Nucleus accumbens (tissue), 56 donors: Measurements from ENCODE around the gene IZUMO4.

ENCODE experiments used
- DNase-seq, 56 donors: peaks; one replicate each; lab custom pipeline; 2025; lab: John Stamatoyannopoulos, UW

The IZUMO4 gene

GRCh38 chr19:2139385-2140137 lies 42.8 kb downstream of the IZUMO4 start:
- no peak for DNase-seq

GRCh38 chr19:2140138-2140569 lies 43.4 kb downstream of the IZUMO4 start:
- no peak for DNase-seq

GRCh38 chr19:2142173-2142829 lies 45.6 kb downstream of the IZUMO4 start:
- DNase-seq: no peak

- no peak for DNase-seq
Observed at GRCh38 chr19:2144190-2144589, 47.5 kb downstream of the IZUMO4 start.

GRCh38 chr19:2145831-2146241 lies 49.1 kb downstream of the IZUMO4 start:
- peak in 2 of 56 donors; percentile 8 for DNase-seq

- DNase-seq: no peak
Observed at GRCh38 chr19:2148482-2149135, 51.9 kb downstream of the IZUMO4 start.
